Endothelial cell of umbilical vein (primary cell): ENCODE measurements around the gene ST6GALNAC6. TPM values are rescaled to one million over a fixed set of nuclear protein-coding genes. Genes with fewer than 3 reads are reported as not detected.

Experiments
- BruUV-seq: library from RNA; stranded (reverse); fragments of 400-500 nt; replicated peaks from 2 replicates; lab custom pipeline; 2021; lab: Mats Ljungman, UMichigan
- CTCF ChIA-PET: fragments of 300-600, 350-600 bp; sonication (Branson Sonifier 250); formaldehyde crosslinking; loops from one replicate; lab custom pipeline; 2021; ENCODE audit warnings: antibody characterized with exemption, inconsistent platforms; lab: Charles Lee
- POLR2A ChIA-PET: fragments of 300-600, 350-600 bp; sonication (Branson Sonifier 250); formaldehyde crosslinking; loops from one replicate; lab custom pipeline; 2021; ENCODE audit warnings: antibody characterized with exemption, inconsistent platforms; lab: Charles Lee
- DNase-seq: peaks from one replicate; pipeline ENCODE4 v3.0.0-alpha.2; 2011; ENCODE audit warnings: low read depth, low spot score
- FAIRE-seq: peaks from 2 replicates; lab custom pipeline; 2011; peaks lifted over from hg19 to GRCh38; lab: Jason Lieb, UNC
- H2AFZ ChIP-seq: 2 replicates; pipeline ENCODE4 v1.6.0; 2012; ENCODE audit warnings: low read depth, low read length, control low read depth, inconsistent platforms
- H3K27ac ChIP-seq: 2 replicates; pipeline ENCODE4 v1.5.1; 2011; ENCODE audit warnings: low read depth, mild to moderate bottlenecking, control low read depth, low read length, moderate library complexity; ENCODE audit not compliant: insufficient read depth
- H3K27me3 ChIP-seq, 2 experiments: 2 replicates each; pipeline versions ENCODE4 v1.6.0 to v1.6.1; 2011; ENCODE audit warnings: low read length in 2 of 2, mixed read lengths in 1 of 2; ENCODE audit not compliant: control insufficient read depth in 2 of 2, insufficient read depth in 2 of 2
- H3K36me3 ChIP-seq, 2 experiments: 2 replicates in 1 of 2; 3 replicates in 1 of 2; pipeline ENCODE4 v1.5.1; 2011; ENCODE audit warnings: low read length in 2 of 2, mild to moderate bottlenecking in 1 of 2, moderate library complexity in 1 of 2; ENCODE audit not compliant: control insufficient read depth in 2 of 2, insufficient read depth in 2 of 2; ENCODE audit errors: extremely low read depth in 1 of 2
- H3K4me1 ChIP-seq: 3 replicates; pipeline ENCODE4 v1.5.1; 2011; ENCODE audit warnings: mild to moderate bottlenecking, low read length; ENCODE audit not compliant: control insufficient read depth, insufficient read depth; ENCODE audit errors: extremely low read depth
- H3K4me2 ChIP-seq: 2 replicates; pipeline ENCODE4 v1.6.1; 2011; ENCODE audit warnings: low read length, control low read depth, mixed read lengths; ENCODE audit not compliant: insufficient read depth
- H3K4me3 ChIP-seq, 3 experiments: fragments of 200-600 bp in 1 of 3; sonication (generic), shearing (Covaris generic) in 1 of 3; replicated peaks in 1 of 3; 2 replicates each; pipeline ENCODE4 v1.5.1; 2011 to 2016; ENCODE audit warnings: control low read depth in 3 of 3, low read length in 3 of 3, mild to moderate bottlenecking in 2 of 3, inconsistent platforms in 1 of 3, low read depth in 1 of 3, moderate library complexity in 1 of 3; ENCODE audit not compliant: insufficient read depth in 1 of 3
- H3K79me2 ChIP-seq: 2 replicates; pipeline ENCODE4 v1.6.0; 2012; ENCODE audit warnings: low read length, inconsistent platforms; ENCODE audit not compliant: control insufficient read depth, insufficient read depth
- H3K9ac ChIP-seq: replicated peaks from 2 replicates; pipeline ENCODE3; 2011; ENCODE audit warnings: low read length, control low read depth; ENCODE audit not compliant: insufficient read depth; ENCODE audit errors: extremely low read depth
- H3K9me1 ChIP-seq: replicated peaks from 3 replicates; pipeline ENCODE4 v1.6.0; 2011; ENCODE audit warnings: mild to moderate bottlenecking, low read length; ENCODE audit not compliant: control insufficient read depth, insufficient read depth; ENCODE audit errors: extremely low read depth
- H3K9me3 ChIP-seq: replicated peaks from 2 replicates; pipeline ENCODE4 v1.5.1; 2012; ENCODE audit warnings: low read length, inconsistent platforms; ENCODE audit not compliant: control insufficient read depth, insufficient read depth
- H4K20me1 ChIP-seq: replicated peaks from 2 replicates; pipeline ENCODE3; 2011; ENCODE audit warnings: mild to moderate bottlenecking, low read length; ENCODE audit not compliant: control insufficient read depth, insufficient read depth; ENCODE audit errors: extremely low read depth
- EZH2 ChIP-seq: IDR thresholded peaks from 2 replicates; pipeline ENCODE4 v1.6.1; 2012; ENCODE audit warnings: borderline replicate concordance, low read depth, mild to moderate bottlenecking, moderate library complexity, low read length, inconsistent platforms; ENCODE audit not compliant: severe bottlenecking
- FOS ChIP-seq: IDR thresholded peaks from 2 replicates; pipeline ENCODE4 v1.6.1; 2011; ENCODE audit warnings: mild to moderate bottlenecking, low read length, moderate library complexity, borderline replicate concordance; ENCODE audit not compliant: insufficient read depth
- GATA2 ChIP-seq: IDR thresholded peaks from 2 replicates; pipeline ENCODE4 v1.7.0; 2011; ENCODE audit warnings: low read depth, mild to moderate bottlenecking, moderate library complexity, mixed read lengths, low read length; ENCODE audit not compliant: insufficient read length, insufficient read depth
- JUN ChIP-seq: IDR thresholded peaks from 2 replicates; pipeline ENCODE4 v1.6.1; 2011; ENCODE audit warnings: borderline replicate concordance, low read depth; ENCODE audit not compliant: insufficient read length, insufficient read depth
- MAX ChIP-seq: IDR thresholded peaks from 2 replicates; pipeline ENCODE4 v1.6.1; 2011; ENCODE audit not compliant: insufficient read depth, insufficient read length
- MYC ChIP-seq: IDR thresholded peaks from one replicate; pipeline ENCODE4 v1.6.1; 2011; ENCODE audit warnings: mild to moderate bottlenecking, low read depth, low read length
- POLR2A ChIP-seq: IDR thresholded peaks from 2 replicates; pipeline ENCODE4 v1.6.1; 2012; ENCODE audit warnings: low read depth, mild to moderate bottlenecking, control low read depth, low read length
- POLR2AphosphoS5 ChIP-seq: IDR thresholded peaks from 2 replicates; pipeline ENCODE4 v1.6.1; 2012; ENCODE audit warnings: low read depth, mild to moderate bottlenecking, control low read depth, low read length, moderate library complexity; ENCODE audit not compliant: insufficient read depth
- dilution Hi-C: fragments of 300-500 bp; cut with MboI; formaldehyde crosslinking; loops from one replicate; pipeline ENCODE4 v1.15.0; 2019; ENCODE audit warnings: low sequenced_read_pairs; ENCODE audit not compliant: extremely low pct_ligation_motif_present
- intact Hi-C: fragments of 100-400 bp; cut with micrococcal nuclease; formaldehyde crosslinking; loops from one replicate; pipeline ENCODE4 v1.10.0; 2022
- polyA plus RNA-seq, 4 experiments: library from polyadenylated mRNA; depleted of rRNA in 3 of 4; stranded (reverse) in 3 of 4; unstranded in 1 of 4; fragments of >200 nt; gene quantifications; 2 replicates each; pipeline versions ENCODE4 v1.2.1 to v1.2.3, GENCODE V29; 2011 to 2012; ENCODE audit warnings: missing spikeins in 1 of 4
- total RNA-seq: library from RNA; stranded (reverse); gene quantifications from 2 replicates; pipeline ENCODE4 v1.2.3, GENCODE V29; 2021
- TF ChIP-seq, protein P1 (sequence below), 2 donors: IDR thresholded peaks; 1 replicate in 1 of 2; 2 replicates in 1 of 2; pipeline ENCODE4 v1.5.1; 2011; ENCODE audit warnings: low read length in 2 of 2, mild to moderate bottlenecking in 2 of 2, moderate library complexity in 2 of 2, control low read depth in 1 of 2, inconsistent platforms in 1 of 2, low read depth in 1 of 2; ENCODE audit not compliant: insufficient read depth in 1 of 2; ENCODE audit errors: extremely low read depth in 1 of 2

ST6GALNAC6 gene
- total and polyA plus RNA-seq, 2 donors (not counting 3 experiments of a cell fraction or from before 2014, with no cell fraction given): 43.0 to 78.9 TPM

- BruUV-seq: no TSS peak
- FAIRE-seq (no peak), DNase-seq (no peak)
- TF ChIP-seq POLR2AphosphoS5 (no peak), POLR2A (no peak), MYC (no peak), FOS (no peak), EZH2 (no peak), JUN (no peak), GATA2 (no peak), MAX (no peak)
- TF ChIP-seq, protein P1, sequence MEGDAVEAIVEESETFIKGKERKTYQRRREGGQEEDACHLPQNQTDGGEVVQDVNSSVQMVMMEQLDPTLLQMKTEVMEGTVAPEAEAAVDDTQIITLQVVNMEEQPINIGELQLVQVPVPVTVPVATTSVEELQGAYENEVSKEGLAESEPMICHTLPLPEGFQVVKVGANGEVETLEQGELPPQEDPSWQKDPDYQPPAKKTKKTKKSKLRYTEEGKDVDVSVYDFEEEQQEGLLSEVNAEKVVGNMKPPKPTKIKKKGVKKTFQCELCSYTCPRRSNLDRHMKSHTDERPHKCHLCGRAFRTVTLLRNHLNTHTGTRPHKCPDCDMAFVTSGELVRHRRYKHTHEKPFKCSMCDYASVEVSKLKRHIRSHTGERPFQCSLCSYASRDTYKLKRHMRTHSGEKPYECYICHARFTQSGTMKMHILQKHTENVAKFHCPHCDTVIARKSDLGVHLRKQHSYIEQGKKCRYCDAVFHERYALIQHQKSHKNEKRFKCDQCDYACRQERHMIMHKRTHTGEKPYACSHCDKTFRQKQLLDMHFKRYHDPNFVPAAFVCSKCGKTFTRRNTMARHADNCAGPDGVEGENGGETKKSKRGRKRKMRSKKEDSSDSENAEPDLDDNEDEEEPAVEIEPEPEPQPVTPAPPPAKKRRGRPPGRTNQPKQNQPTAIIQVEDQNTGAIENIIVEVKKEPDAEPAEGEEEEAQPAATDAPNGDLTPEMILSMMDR (IDR thresholded peaks at IDR 0.05; ENCODE audit: extremely low read depth in 1 of 2, insufficient read depth in 1 of 2, low read depth in 1 of 2, low read length in 2 of 2): no peak
- Histone ChIP-seq H3K27ac (no peak overlapping the region), H3K9ac (no peak overlapping the region), H4K20me1 (no peaks in the 10 kb centered on the region), H2AFZ (no peak overlapping the region), H3K4me1 (peaks cover 14% of the 10 kb centered on the region), H3K36me3 (peaks cover 0 to 20% of the 10 kb centered on the region in 2 experiments), H3K9me3 (no peaks in the 10 kb centered on the region), H3K9me1 (no peaks in the 10 kb centered on the region), H3K79me2 (peaks cover 18% of the 10 kb centered on the region), H3K4me2 (no peak overlapping the region), H3K27me3 (no peaks in the 10 kb centered on the region), H3K4me3 (no peak overlapping the region)
- intact Hi-C loops (no loop called here), dilution Hi-C loops (no loop called here)
- POLR2A ChIA-PET: interaction anchor here (1.1 kb wide), 1 partner anchor 42 kb away, joined by 3 read pairs; the partner anchor contains the start of gene ST6GALNAC4
- CTCF ChIA-PET: interaction anchor here (1.0 kb wide), 1 partner anchor 20 kb away, joined by 3 read pairs; no protein-coding TSS in a partner anchor
These were observed 24.0 kb downstream of the ST6GALNAC6 start for GRCh38 chr9:127875306-127875966.
